DND-41 (cell line): ENCODE data around the gene GNAZ.

ENCODE experiments used
- ATAC-seq: fragments of 200-7000 bp; cut with Tn5 transposase; 3 replicates; pipeline ENCODE4 v1.9.1; 2021; ENCODE audit warnings: low read depth; ENCODE audit not compliant: insufficient read depth
- DNase-seq: peaks from one replicate; pipeline ENCODE4 v3.0.0-alpha.2; 2020
- H2AFZ ChIP-seq: 2 replicates; pipeline ENCODE4 v1.6.0; 2012; ENCODE audit warnings: low read depth, low read length
- H3K27ac ChIP-seq: 2 replicates; pipeline ENCODE4 v1.5.1; 2012; ENCODE audit warnings: low read length, inconsistent platforms
- H3K27me3 ChIP-seq: fragments of 200-600 bp; sonication (generic); 2 replicates; pipeline ENCODE4 v1.6.0; 2012; ENCODE audit warnings: low read length, mild to moderate bottlenecking, inconsistent platforms; ENCODE audit not compliant: insufficient read depth, poor library complexity
- H3K36me3 ChIP-seq: 2 replicates; pipeline ENCODE4 v1.5.1; 2012; ENCODE audit warnings: low read length, inconsistent platforms; ENCODE audit not compliant: insufficient read depth
- H3K4me1 ChIP-seq: 2 replicates; pipeline ENCODE4 v1.5.1; 2012; ENCODE audit warnings: mild to moderate bottlenecking, low read length; ENCODE audit not compliant: insufficient read depth
- H3K4me2 ChIP-seq: 2 replicates; pipeline ENCODE4 v1.6.0; 2012; ENCODE audit warnings: mild to moderate bottlenecking, moderate library complexity, low read length, inconsistent platforms; ENCODE audit not compliant: insufficient read depth
- H3K4me3 ChIP-seq, 2 experiments: fragments of 200-600 bp in 1 of 2; shearing (Covaris generic) in 1 of 2; 2 replicates each; pipeline ENCODE4 v1.5.1; 2012 to 2016; ENCODE audit warnings: inconsistent platforms in 2 of 2, low read length in 2 of 2, mild to moderate bottlenecking in 2 of 2, low read depth in 1 of 2, moderate library complexity in 1 of 2
- H3K79me2 ChIP-seq: 2 replicates; pipeline ENCODE4 v1.6.0; 2012; ENCODE audit warnings: low read length, inconsistent platforms; ENCODE audit not compliant: insufficient read depth
- H3K9ac ChIP-seq: 2 replicates; pipeline ENCODE4 v1.6.0; 2012; ENCODE audit warnings: low read depth, mild to moderate bottlenecking, inconsistent platforms, low read length, moderate library complexity
- H3K9me3 ChIP-seq: 2 replicates; pipeline ENCODE4 v1.5.1; 2012; ENCODE audit warnings: low read length, moderate library complexity, mild to moderate bottlenecking, inconsistent platforms; ENCODE audit not compliant: insufficient read depth, severe bottlenecking
- H4K20me1 ChIP-seq: 2 replicates; pipeline ENCODE4 v1.6.0; 2012; ENCODE audit warnings: low read length; ENCODE audit not compliant: insufficient read depth
- EZH2 ChIP-seq: IDR thresholded peaks from 3 replicates; pipeline ENCODE4 v1.6.1; 2012; ENCODE audit warnings: borderline replicate concordance, low read depth, mild to moderate bottlenecking, moderate library complexity, low read length, inconsistent platforms; ENCODE audit not compliant: severe bottlenecking
- TF ChIP-seq, protein P1 (sequence below): IDR thresholded peaks from 2 replicates; pipeline ENCODE4 v1.5.1; 2012; ENCODE audit warnings: borderline replicate concordance, low read length, moderate library complexity, mild to moderate bottlenecking; ENCODE audit not compliant: poor library complexity, severe bottlenecking; ENCODE audit errors: extremely low read depth

GNAZ gene

DNA sequence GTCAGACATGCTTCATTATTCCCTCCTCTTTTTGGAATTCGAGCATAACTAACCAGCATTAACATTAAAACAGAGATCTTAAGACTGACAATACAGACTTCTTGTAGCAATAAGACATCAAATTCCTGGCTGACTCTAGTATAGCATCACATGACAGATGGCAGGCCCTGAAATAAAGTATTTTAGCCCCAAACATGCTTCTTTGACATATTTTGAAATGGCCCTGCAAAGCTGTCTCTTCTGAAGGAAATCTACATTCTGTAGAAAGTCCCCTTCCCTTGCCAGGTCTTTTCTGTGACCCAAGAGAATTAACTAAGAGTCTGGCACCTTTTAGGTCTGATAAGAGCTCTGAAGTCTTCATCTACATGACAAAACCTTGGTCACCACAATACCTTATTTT is 38.5 kb upstream of the GNAZ start:
- Histone ChIP-seq H3K4me2 (no peak overlapping the region), H3K36me3 (no peaks in the 10 kb centered on the region), H2AFZ (no peak overlapping the region), H4K20me1 (no peaks in the 10 kb centered on the region), H3K9me3 (no peaks in the 10 kb centered on the region), H3K4me1 (peaks cover 24% of the 10 kb centered on the region), H3K27me3 (no peaks in the 10 kb centered on the region), H3K9ac (no peak overlapping the region), H3K27ac (no peak overlapping the region), H3K79me2 (no peaks in the 10 kb centered on the region), H3K4me3 (no peak overlapping the region)
- no peak for ATAC-seq
- DNase-seq: no peak
- TF ChIP-seq, protein P1, sequence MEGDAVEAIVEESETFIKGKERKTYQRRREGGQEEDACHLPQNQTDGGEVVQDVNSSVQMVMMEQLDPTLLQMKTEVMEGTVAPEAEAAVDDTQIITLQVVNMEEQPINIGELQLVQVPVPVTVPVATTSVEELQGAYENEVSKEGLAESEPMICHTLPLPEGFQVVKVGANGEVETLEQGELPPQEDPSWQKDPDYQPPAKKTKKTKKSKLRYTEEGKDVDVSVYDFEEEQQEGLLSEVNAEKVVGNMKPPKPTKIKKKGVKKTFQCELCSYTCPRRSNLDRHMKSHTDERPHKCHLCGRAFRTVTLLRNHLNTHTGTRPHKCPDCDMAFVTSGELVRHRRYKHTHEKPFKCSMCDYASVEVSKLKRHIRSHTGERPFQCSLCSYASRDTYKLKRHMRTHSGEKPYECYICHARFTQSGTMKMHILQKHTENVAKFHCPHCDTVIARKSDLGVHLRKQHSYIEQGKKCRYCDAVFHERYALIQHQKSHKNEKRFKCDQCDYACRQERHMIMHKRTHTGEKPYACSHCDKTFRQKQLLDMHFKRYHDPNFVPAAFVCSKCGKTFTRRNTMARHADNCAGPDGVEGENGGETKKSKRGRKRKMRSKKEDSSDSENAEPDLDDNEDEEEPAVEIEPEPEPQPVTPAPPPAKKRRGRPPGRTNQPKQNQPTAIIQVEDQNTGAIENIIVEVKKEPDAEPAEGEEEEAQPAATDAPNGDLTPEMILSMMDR: no peak
- TF ChIP-seq EZH2: no peak

DNA sequence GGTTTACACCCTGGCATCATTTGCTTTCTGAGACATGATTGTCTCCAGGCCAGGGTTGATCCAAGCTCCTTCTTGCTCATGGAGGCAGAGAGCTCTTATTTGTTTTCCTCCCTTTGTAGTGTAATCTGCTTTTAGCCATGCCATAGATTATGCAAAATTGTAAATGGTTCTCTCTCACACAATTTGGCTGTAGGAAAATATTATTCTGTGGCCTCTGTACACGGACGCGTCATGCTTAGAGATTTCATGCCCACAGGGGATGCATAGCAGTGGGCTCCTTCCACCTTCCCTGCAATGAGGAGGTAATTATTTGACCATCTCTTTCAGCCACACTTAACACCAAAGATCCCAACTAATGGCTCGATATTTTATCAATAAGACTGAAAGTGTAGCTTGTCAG is 37.7 kb upstream of the GNAZ start:
- no peaks in the 10 kb centered on the region for H3K36me3 ChIP-seq
- ATAC-seq: no peak
- H3K79me2 ChIP-seq: no peaks in the 10 kb centered on the region
- H3K4me3 ChIP-seq: no peak overlapping the region
- H3K9ac ChIP-seq: no peak overlapping the region
- H3K27me3 ChIP-seq: no peaks in the 10 kb centered on the region
- no peaks in the 10 kb centered on the region for H4K20me1 ChIP-seq
- H3K4me2 ChIP-seq: no peak overlapping the region
- no peak overlapping the region for H2AFZ ChIP-seq
- H3K4me1 ChIP-seq: peaks cover 33% of the 10 kb centered on the region
- TF ChIP-seq EZH2: no peak
- TF ChIP-seq, protein P1: no peak
- DNase-seq: no peak
- H3K27ac ChIP-seq: no peak overlapping the region
- H3K9me3 ChIP-seq: no peaks in the 10 kb centered on the region

DNA sequence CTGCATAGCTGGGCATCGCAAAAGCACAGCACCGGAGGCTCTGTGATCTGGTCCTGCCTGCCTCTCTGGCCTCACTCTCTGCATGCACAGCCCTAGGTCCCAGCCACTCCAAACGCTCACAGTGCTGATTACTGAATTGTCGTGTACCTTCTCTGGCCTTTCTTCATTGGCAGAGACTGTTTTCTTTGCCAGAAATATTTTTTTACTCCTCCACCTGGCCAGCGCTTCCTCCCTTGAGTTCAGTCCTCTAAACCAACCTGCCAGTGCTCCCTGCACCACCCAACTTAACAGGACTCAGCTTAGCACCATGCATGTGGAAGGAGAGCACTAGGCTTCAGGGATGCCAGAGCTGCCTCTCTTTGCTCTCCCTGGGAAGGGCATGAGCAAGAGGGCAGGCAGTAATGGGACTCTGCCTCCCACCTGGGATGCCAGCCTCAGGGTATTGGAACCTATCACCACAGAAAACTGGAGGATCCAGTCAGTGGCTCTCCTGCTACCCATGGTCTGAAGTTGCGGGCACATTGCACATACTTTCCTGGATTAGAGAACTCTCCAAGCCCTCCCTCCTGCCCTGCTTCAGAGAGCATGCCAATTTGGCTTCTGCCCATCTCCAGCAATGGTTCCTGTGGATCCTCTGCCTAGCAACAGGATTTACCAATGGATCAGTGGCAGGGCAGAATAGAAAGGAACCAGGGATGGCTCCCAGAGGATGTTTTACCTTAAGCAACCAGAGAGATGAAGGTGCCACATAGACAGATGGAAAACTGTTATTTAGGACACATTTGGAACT is 37.0 kb upstream of the GNAZ start:
- Histone ChIP-seq H3K9me3 (no peaks in the 10 kb centered on the region), H3K27me3 (no peaks in the 10 kb centered on the region), H3K79me2 (no peaks in the 10 kb centered on the region), H4K20me1 (no peaks in the 10 kb centered on the region), H3K36me3 (no peaks in the 10 kb centered on the region), H3K4me1 (peaks cover 33% of the 10 kb centered on the region), H3K4me3 (no peak overlapping the region), H3K4me2 (no peak overlapping the region), H2AFZ (no peak overlapping the region), H3K9ac (no peak overlapping the region), H3K27ac (no peak overlapping the region)
- ATAC-seq: no peak
- TF ChIP-seq, protein P1: no peak
- no peak for TF ChIP-seq EZH2
- DNase-seq: no peak
